PC-3 (cell line): Measurements from ENCODE around the gene SH3RF3.

Source experiments
- EZH2 ChIP-seq: fragments of 300-600 bp; sonication (generic); IDR thresholded peaks from one replicate; pipeline ENCODE4 v1.6.1; 2017; ENCODE audit warnings: antibody characterized with exemption, mild to moderate bottlenecking, low read length; ENCODE audit not compliant: unreplicated experiment
- TF ChIP-seq, protein P1 (sequence below): fragments of 300-600 bp; sonication (generic); conservative IDR thresholded peaks from 2 replicates; pipeline ENCODE4 v1.5.1; 2017; ENCODE audit warnings: antibody characterized with exemption, low read depth, mild to moderate bottlenecking, low read length

DNA sequence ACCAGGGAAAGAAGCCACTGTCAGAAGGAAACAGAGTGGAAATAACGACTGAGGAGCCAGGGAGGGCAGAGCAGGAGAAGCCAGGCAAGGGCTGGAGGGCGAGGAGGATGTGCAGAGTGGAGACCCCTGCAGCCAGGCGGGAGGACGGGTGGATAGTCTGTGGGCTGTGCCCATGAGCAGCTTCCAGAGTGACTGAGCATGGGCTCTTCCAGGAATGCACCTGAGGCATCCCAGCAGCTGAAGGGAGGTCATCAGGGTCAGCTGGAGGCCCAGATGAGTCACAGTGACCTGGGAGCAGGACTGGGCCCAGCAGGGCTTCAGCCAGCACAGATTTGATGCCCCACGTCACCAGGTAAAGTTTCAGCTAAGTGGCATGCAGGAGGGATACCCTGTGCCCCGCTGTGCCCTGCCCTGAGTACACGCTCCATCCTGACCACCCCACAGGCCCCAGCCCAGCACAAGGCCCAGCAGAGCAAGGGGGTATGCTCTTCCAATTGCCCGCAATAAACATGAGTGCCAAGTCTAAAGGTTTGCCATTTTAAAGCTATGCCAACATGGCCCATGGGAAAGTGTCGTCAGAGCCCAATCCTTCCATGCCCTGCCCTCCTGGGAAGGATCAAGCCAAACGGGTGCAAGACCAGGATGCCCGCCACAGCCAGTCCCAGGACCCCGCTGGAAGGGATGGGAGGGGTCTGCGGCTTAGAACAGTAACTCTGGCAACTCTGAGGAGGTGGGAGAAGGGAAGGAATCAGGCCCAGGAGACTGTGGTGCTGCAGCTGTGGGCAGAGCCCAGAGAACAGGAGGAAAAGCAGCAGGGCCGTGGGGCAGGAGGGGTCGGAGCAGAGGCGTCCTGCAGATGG is 399.1 kb downstream of the SH3RF3 start:
- TF ChIP-seq, protein P1, sequence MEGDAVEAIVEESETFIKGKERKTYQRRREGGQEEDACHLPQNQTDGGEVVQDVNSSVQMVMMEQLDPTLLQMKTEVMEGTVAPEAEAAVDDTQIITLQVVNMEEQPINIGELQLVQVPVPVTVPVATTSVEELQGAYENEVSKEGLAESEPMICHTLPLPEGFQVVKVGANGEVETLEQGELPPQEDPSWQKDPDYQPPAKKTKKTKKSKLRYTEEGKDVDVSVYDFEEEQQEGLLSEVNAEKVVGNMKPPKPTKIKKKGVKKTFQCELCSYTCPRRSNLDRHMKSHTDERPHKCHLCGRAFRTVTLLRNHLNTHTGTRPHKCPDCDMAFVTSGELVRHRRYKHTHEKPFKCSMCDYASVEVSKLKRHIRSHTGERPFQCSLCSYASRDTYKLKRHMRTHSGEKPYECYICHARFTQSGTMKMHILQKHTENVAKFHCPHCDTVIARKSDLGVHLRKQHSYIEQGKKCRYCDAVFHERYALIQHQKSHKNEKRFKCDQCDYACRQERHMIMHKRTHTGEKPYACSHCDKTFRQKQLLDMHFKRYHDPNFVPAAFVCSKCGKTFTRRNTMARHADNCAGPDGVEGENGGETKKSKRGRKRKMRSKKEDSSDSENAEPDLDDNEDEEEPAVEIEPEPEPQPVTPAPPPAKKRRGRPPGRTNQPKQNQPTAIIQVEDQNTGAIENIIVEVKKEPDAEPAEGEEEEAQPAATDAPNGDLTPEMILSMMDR = no peak
- TF ChIP-seq EZH2 = no peak
